Neural cell (in vitro differentiated cells): Measurements from ENCODE around the gene FAM193B. TPM values are rescaled to one million over a fixed set of nuclear protein-coding genes. Genes with fewer than 3 reads are reported as not detected.

Experiments
- H2AFZ ChIP-seq: fragments of 200-600, 300-800 bp; sonication (generic), shearing (Covaris generic); 2 replicates; pipeline ENCODE4 v1.6.0; 2014; ENCODE audit warnings: low read depth, mild to moderate bottlenecking, antibody characterized with exemption, low read length, moderate library complexity
- H3F3A ChIP-seq: fragments of 200-600 bp; shearing (Covaris generic); 2 replicates; pipeline ENCODE4 v1.6.1; 2016; ENCODE audit warnings: mild to moderate bottlenecking, moderate library complexity, mixed read lengths, antibody characterized with exemption, low read length; ENCODE audit not compliant: insufficient read depth, poor library complexity, severe bottlenecking
- H3K27ac ChIP-seq: fragments of 200-600, 300-800 bp; sonication (generic), shearing (Covaris generic); 2 replicates; pipeline ENCODE4 v1.5.1; 2014; ENCODE audit warnings: mild to moderate bottlenecking, low read length, moderate library complexity
- H3K27me3 ChIP-seq: fragments of 300-800, 200-600 bp; sonication (generic), shearing (Covaris generic); 2 replicates; pipeline ENCODE4 v1.6.0; 2014; ENCODE audit warnings: mild to moderate bottlenecking, low read depth, low read length, moderate library complexity; ENCODE audit not compliant: insufficient read depth
- H3K36me3 ChIP-seq: fragments of 300-800, 200-600 bp; sonication (generic), shearing (Covaris generic); 2 replicates; pipeline ENCODE4 v1.5.1; 2014; ENCODE audit warnings: mild to moderate bottlenecking, antibody characterized with exemption, low read length, moderate library complexity; ENCODE audit not compliant: insufficient read depth
- H3K4me2 ChIP-seq: fragments of 300-800, 200-600 bp; sonication (generic), shearing (Covaris generic); 2 replicates; pipeline ENCODE4 v1.6.0; 2014; ENCODE audit warnings: mild to moderate bottlenecking, low read length
- H3K4me3 ChIP-seq: fragments of 300-800, 200-600 bp; sonication (generic), shearing (Covaris generic); 2 replicates; pipeline ENCODE4 v1.5.1; 2014; ENCODE audit warnings: mild to moderate bottlenecking, low read length, moderate library complexity
- H3K79me2 ChIP-seq: fragments of 200-600 bp; shearing (Covaris generic); replicated peaks from 2 replicates; pipeline ENCODE4 v1.6.0; 2014; ENCODE audit warnings: mild to moderate bottlenecking, low read length, moderate library complexity; ENCODE audit not compliant: insufficient read depth
- H3K9ac ChIP-seq: fragments of 300-800, 200-600 bp; sonication (generic), shearing (Covaris generic); 2 replicates; pipeline ENCODE4 v1.6.1; 2016; ENCODE audit warnings: mild to moderate bottlenecking, low read length, mixed read lengths
- H3K9me2 ChIP-seq: fragments of 200-600 bp; shearing (Covaris generic); 2 replicates; pipeline ENCODE4 v1.6.1; 2016; ENCODE audit warnings: mild to moderate bottlenecking, low read length, mixed read lengths; ENCODE audit not compliant: insufficient read depth
- H3K9me3 ChIP-seq: fragments of 200-600, 300-800 bp; sonication (generic), shearing (Covaris generic); 2 replicates; pipeline ENCODE4 v1.6.1; 2016; ENCODE audit warnings: mild to moderate bottlenecking, mixed run types, low read length, moderate library complexity, mixed read lengths
- H4K20me1 ChIP-seq: fragments of 200-600 bp; shearing (Covaris generic); 2 replicates; pipeline ENCODE4 v1.6.1; 2016; ENCODE audit warnings: mild to moderate bottlenecking, mixed run types; ENCODE audit not compliant: insufficient read depth
- CTCF ChIP-seq: fragments of 450-650 bp; IDR thresholded peaks from 2 replicates; pipeline ENCODE4 v1.5.1; 2014; ENCODE audit warnings: antibody characterized with exemption, mild to moderate bottlenecking, moderate library complexity; ENCODE audit not compliant: poor library complexity, severe bottlenecking
- EP300 ChIP-seq: fragments of 450-650 bp; conservative IDR thresholded peaks from 2 replicates; pipeline ENCODE4 v1.6.1; 2014; ENCODE audit warnings: antibody characterized with exemption, mild to moderate bottlenecking, moderate library complexity; ENCODE audit not compliant: poor library complexity, severe bottlenecking
- EZH2 ChIP-seq: fragments of 200-600, 300-800 bp; shearing (Covaris generic), sonication (generic); IDR thresholded peaks from 2 replicates; pipeline ENCODE4 v1.6.1; 2014; ENCODE audit warnings: antibody characterized with exemption, low read length, borderline replicate concordance, mild to moderate bottlenecking; ENCODE audit not compliant: insufficient read depth, poor library complexity, severe bottlenecking
- MXI1 ChIP-seq: fragments of 450-650 bp; conservative IDR thresholded peaks from 2 replicates; pipeline ENCODE4 v1.6.1; 2014; ENCODE audit warnings: antibody characterized with exemption, mild to moderate bottlenecking; ENCODE audit not compliant: poor library complexity, severe bottlenecking
- POLR2AphosphoS5 ChIP-seq: IDR thresholded peaks from 2 replicates; pipeline ENCODE4 v1.6.1; 2012
- RAD21 ChIP-seq: fragments of 450-650 bp; conservative IDR thresholded peaks from 2 replicates; pipeline ENCODE4 v1.6.1; 2014; ENCODE audit warnings: antibody characterized with exemption, mild to moderate bottlenecking, moderate library complexity
- SMC3 ChIP-seq: fragments of 450-650 bp; conservative IDR thresholded peaks from 2 replicates; pipeline ENCODE4 v1.6.1; 2014; ENCODE audit warnings: antibody characterized with exemption, mild to moderate bottlenecking, moderate library complexity; ENCODE audit not compliant: poor library complexity
- TAF1 ChIP-seq: IDR thresholded peaks from 2 replicates; pipeline ENCODE4 v1.6.1; 2012; ENCODE audit warnings: low read depth
- polyA plus RNA-seq: library from polyadenylated mRNA; depleted of rRNA; stranded (reverse); fragments of >200 nt; gene quantifications from 2 replicates; pipeline ENCODE4 v1.2.3, GENCODE V29; 2014
- TF ChIP-seq, protein P1 (sequence below): IDR thresholded peaks from 2 replicates; pipeline ENCODE4 v1.6.1; 2012; ENCODE audit warnings: borderline replicate concordance

FAM193B gene
- polyA plus RNA-seq, 1 donor from 2014 or later, result 79.2 TPM

GRCh38 chr5:177507596-177508220 is 46.7 kb downstream of the FAM193B start:
- H3K4me2 ChIP-seq, result no peak overlapping the region
- no peaks in the 10 kb centered on the region for H3K9me3 ChIP-seq
- no peak overlapping the region for H3K4me3 ChIP-seq
- no peaks in the 10 kb centered on the region for H3K79me2 ChIP-seq
- H3F3A ChIP-seq, result no peaks in the 10 kb centered on the region
- H3K9ac ChIP-seq, result no peak overlapping the region
- H3K9me2 ChIP-seq, result no peaks in the 10 kb centered on the region
- H3K36me3 ChIP-seq, result no peaks in the 10 kb centered on the region
- no peaks in the 10 kb centered on the region for H3K27me3 ChIP-seq
- H2AFZ ChIP-seq, result no peak overlapping the region
- H4K20me1 ChIP-seq, result no peaks in the 10 kb centered on the region
- no peak for TF ChIP-seq EZH2
- TF ChIP-seq, protein P1, sequence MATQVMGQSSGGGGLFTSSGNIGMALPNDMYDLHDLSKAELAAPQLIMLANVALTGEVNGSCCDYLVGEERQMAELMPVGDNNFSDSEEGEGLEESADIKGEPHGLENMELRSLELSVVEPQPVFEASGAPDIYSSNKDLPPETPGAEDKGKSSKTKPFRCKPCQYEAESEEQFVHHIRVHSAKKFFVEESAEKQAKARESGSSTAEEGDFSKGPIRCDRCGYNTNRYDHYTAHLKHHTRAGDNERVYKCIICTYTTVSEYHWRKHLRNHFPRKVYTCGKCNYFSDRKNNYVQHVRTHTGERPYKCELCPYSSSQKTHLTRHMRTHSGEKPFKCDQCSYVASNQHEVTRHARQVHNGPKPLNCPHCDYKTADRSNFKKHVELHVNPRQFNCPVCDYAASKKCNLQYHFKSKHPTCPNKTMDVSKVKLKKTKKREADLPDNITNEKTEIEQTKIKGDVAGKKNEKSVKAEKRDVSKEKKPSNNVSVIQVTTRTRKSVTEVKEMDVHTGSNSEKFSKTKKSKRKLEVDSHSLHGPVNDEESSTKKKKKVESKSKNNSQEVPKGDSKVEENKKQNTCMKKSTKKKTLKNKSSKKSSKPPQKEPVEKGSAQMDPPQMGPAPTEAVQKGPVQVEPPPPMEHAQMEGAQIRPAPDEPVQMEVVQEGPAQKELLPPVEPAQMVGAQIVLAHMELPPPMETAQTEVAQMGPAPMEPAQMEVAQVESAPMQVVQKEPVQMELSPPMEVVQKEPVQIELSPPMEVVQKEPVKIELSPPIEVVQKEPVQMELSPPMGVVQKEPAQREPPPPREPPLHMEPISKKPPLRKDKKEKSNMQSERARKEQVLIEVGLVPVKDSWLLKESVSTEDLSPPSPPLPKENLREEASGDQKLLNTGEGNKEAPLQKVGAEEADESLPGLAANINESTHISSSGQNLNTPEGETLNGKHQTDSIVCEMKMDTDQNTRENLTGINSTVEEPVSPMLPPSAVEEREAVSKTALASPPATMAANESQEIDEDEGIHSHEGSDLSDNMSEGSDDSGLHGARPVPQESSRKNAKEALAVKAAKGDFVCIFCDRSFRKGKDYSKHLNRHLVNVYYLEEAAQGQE, result no peak
- no peak for TF ChIP-seq SMC3
- H3K27ac ChIP-seq, result no peak overlapping the region

- TF ChIP-seq RAD21 (no peak), SMC3 (no peak), EP300 (no peak), MXI1 (no peak), POLR2AphosphoS5 (no peak), EZH2 (no peak), CTCF (no peak), TAF1 (no peak)
- TF ChIP-seq, protein P1, result no peak
- Histone ChIP-seq H3K9ac (no peak overlapping the region), H3F3A (no peaks in the 10 kb centered on the region), H3K4me3 (no peak overlapping the region), H2AFZ (no peak overlapping the region), H3K4me2 (no peak overlapping the region), H3K9me3 (no peaks in the 10 kb centered on the region), H3K79me2 (no peaks in the 10 kb centered on the region), H3K36me3 (no peaks in the 10 kb centered on the region), H3K27ac (no peak overlapping the region), H3K27me3 (no peaks in the 10 kb centered on the region), H4K20me1 (no peaks in the 10 kb centered on the region), H3K9me2 (no peaks in the 10 kb centered on the region)
Measured at GRCh38 chr5:177507165-177507564, 47.2 kb downstream of the FAM193B start.
